GM19240 (cell line): ENCODE data around the gene ITIH3.

Experiments used
- DNase-seq: peaks from one replicate; pipeline ENCODE4 v3.0.0; 2011; ENCODE audit warnings: low spot score; ENCODE audit not compliant: insufficient read length

ITIH3 gene

GRCh38 chr3:52843881-52844280 lies 49.3 kb downstream of the ITIH3 start:
- no peak for DNase-seq

- no peak for DNase-seq
Observed at GRCh38 chr3:52844290-52844975, 49.8 kb downstream of the ITIH3 start.

GRCh38 chr3:52845157-52845556 lies 50.6 kb downstream of the ITIH3 start:
- DNase-seq: no peak

- DNase-seq: peak; percentile 49
Observed at GRCh38 chr3:52845691-52846431, 51.3 kb downstream of the ITIH3 start.

GRCh38 chr3:52846432-52846965 lies 51.9 kb downstream of the ITIH3 start:
- DNase-seq: peak; percentile 25

- no peak for DNase-seq
Observed at GRCh38 chr3:52847241-52847640, 52.6 kb downstream of the ITIH3 start.

GRCh38 chr3:52847726-52848125 lies 53.1 kb downstream of the ITIH3 start:
- no peak for DNase-seq

GRCh38 chr3:52848617-52849016 lies 54.0 kb downstream of the ITIH3 start:
- DNase-seq: no peak

- no peak for DNase-seq
Observed at GRCh38 chr3:52849656-52850055, 55.1 kb downstream of the ITIH3 start.

- DNase-seq: peak; percentile 50
Observed at GRCh38 chr3:52851348-52851747, 56.8 kb downstream of the ITIH3 start.

GRCh38 chr3:52852419-52852818 lies 57.8 kb downstream of the ITIH3 start:
- no peak for DNase-seq

- no peak for DNase-seq
Observed at GRCh38 chr3:52854013-52854412, 59.4 kb downstream of the ITIH3 start.

- no peak for DNase-seq
Observed at GRCh38 chr3:52856666-52857065, 62.1 kb downstream of the ITIH3 start.

- DNase-seq: no peak
Observed at GRCh38 chr3:52857133-52857532, 62.5 kb downstream of the ITIH3 start.

GRCh38 chr3:52857864-52858263 lies 63.3 kb downstream of the ITIH3 start:
- no peak for DNase-seq
